ENCODE measurements around the gene MYOT. TPM values are rescaled to one million over a fixed set of nuclear protein-coding genes. Genes with fewer than 3 reads are reported as not detected.
A peak's percentile ranks its signal among the peaks of the same experiment; 100 is the strongest.
"Not testable (repeated sequence)": the region's sequence is repeated elsewhere in the genome, so short reads cannot be mapped to it uniquely, and the experiment has no call there.

Gene MYOT
- total RNA-seq, 2 experiments from 2014 or later = not detected

DNA sequence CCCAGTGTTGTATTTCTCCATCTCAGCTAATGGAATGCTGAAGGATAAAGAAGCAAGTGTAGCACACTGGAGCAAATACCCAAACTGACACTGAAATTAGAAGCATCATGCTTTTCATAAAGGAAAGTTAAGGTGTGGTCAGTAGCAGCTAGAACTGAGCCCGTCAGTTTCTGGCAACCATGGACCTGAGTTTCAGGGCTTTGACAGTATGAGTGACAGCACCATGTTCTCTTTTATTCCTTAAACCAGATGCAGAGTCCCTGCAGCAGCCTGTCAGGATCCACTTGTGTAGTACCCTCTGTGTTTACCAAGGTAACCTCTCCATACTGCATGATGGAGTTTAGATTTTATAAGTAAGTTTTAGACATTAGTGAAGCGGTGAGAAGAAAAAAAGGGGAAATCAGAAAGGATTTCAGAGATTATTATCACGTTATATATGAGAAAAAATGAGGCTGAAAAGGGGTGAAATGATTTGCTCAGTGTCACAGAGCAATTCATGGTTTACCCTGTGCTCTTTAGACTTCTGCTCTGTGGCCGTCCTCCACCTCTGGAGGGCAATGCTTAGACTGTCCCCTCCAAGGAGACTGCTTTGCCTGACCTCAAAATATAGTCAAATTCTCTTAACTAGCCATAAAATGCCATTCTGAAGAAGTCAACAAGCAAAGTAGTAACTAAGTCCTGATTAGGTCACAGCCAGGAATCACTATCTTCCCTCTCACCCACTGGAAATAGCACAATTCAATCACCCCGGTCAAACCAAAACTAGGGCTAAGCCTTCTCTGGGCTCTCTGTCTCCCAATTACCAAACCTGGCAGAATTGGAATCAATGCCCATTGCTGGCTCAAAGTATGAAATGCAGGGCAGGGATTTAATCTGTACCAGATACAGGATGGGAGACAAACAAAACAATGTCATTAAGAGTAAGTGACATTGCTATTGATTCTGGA, 10.5 kb upstream of the MYOT start:
- no peak overlapping the region for H3K4me3 Mint-ChIP-seq
- H3K4me1 Mint-ChIP-seq (ENCODE audit: low read depth) = peaks cover 24% of the 10 kb centered on the region
- H3K27ac Mint-ChIP-seq = peak overlapping the region; percentile 44
- no peaks in the 10 kb centered on the region for H3K27me3 Mint-ChIP-seq (ENCODE audit: low read depth)
- no peak for ATAC-seq
- no peaks in the 10 kb centered on the region for H3K36me3 Mint-ChIP-seq (ENCODE audit: low read depth)
- ChIA-PET CTCF (no interaction called here), POLR2A (no interaction called here)
- no peaks in the 10 kb centered on the region for H3K9me3 Mint-ChIP-seq (ENCODE audit: insufficient read depth)
- no peak for DNase-seq

GRCh38 chr5:137858223-137858916, 9.3 kb upstream of the MYOT start:
- ChIA-PET POLR2A (no interaction called here), CTCF (no interaction called here)
- H3K4me1 Mint-ChIP-seq (ENCODE audit: low read depth) = peaks cover 24% of the 10 kb centered on the region
- peak overlapping the region; percentile 75 for H3K27ac Mint-ChIP-seq
- H3K9me3 Mint-ChIP-seq (ENCODE audit: insufficient read depth) = no peaks in the 10 kb centered on the region
- DNase-seq = no peak
- no peaks in the 10 kb centered on the region for H3K36me3 Mint-ChIP-seq (ENCODE audit: low read depth)
- ATAC-seq = peak; percentile 57
- H3K27me3 Mint-ChIP-seq (ENCODE audit: low read depth) = no peaks in the 10 kb centered on the region
- peak overlapping the region; percentile 69 for H3K4me3 Mint-ChIP-seq

GRCh38 chr5:137858954-137859353, 8.7 kb upstream of the MYOT start:
- H3K4me3 Mint-ChIP-seq = no peak overlapping the region
- POLR2A ChIA-PET = no interaction called here

DNA sequence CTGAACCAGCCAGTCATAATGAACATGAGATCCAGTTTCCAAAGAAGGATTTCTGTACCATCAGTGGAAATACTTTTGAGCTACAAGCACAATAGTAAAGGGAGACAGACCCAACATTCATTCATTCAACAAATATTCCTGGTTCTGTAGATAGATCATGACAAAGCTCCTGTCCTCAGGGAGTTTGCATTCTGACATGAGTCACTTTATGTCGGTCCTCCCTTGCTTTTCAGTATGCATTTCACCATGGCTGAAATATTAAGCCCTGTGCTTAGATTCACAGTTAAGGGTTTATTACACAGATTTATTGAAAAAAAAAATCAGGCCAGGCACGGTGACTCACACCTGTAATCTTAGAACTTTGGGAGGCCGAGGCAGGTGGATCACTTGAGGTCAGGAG, 5.4 kb upstream of the MYOT start:
- Mint-ChIP-seq H3K4me3 (no peak overlapping the region), H3K27me3 (ENCODE audit: low read depth) (no peaks in the 10 kb centered on the region), H3K4me1 (ENCODE audit: low read depth) (peaks cover 19% of the 10 kb centered on the region), H3K9me3 (ENCODE audit: insufficient read depth) (no peaks in the 10 kb centered on the region), H3K36me3 (ENCODE audit: low read depth) (no peaks in the 10 kb centered on the region), H3K27ac (no peak overlapping the region)
- no peak for DNase-seq
- ChIA-PET CTCF (no interaction called here), POLR2A (no interaction called here)
- no peak for ATAC-seq

More at GRCh38 chr5:137858954-137859353, 8.7 kb upstream of the MYOT start:
- CTCF ChIA-PET = no interaction called here
- DNase-seq (no peak), ATAC-seq (no peak)
- Mint-ChIP-seq H3K27me3 (ENCODE audit: low read depth) (no peaks in the 10 kb centered on the region), H3K9me3 (ENCODE audit: insufficient read depth) (no peaks in the 10 kb centered on the region), H3K36me3 (ENCODE audit: low read depth) (no peaks in the 10 kb centered on the region), H3K27ac (no peak overlapping the region), H3K4me1 (ENCODE audit: low read depth) (peaks cover 24% of the 10 kb centered on the region)

- ATAC-seq; H3K27ac Mint-ChIP-seq; DNase-seq; H3K4me1 Mint-ChIP-seq (ENCODE audit: low read depth); CTCF ChIA-PET; H3K27me3 Mint-ChIP-seq (ENCODE audit: low read depth); H3K36me3 Mint-ChIP-seq (ENCODE audit: low read depth); H3K4me3 Mint-ChIP-seq; POLR2A ChIA-PET; H3K9me3 Mint-ChIP-seq (ENCODE audit: insufficient read depth): not testable (repeated sequence)
Measured at GRCh38 chr5:137863653-137864052, 4.0 kb upstream of the MYOT start.

GRCh38 chr5:137866541-137867388, 895 bp upstream of the MYOT start:
- no peak for DNase-seq
- Mint-ChIP-seq H3K27ac (no peak overlapping the region), H3K4me3 (no peak overlapping the region), H3K4me1 (ENCODE audit: low read depth) (peaks cover 6% of the 10 kb centered on the region), H3K27me3 (ENCODE audit: low read depth) (no peaks in the 10 kb centered on the region), H3K36me3 (ENCODE audit: low read depth) (no peaks in the 10 kb centered on the region), H3K9me3 (ENCODE audit: insufficient read depth) (no peaks in the 10 kb centered on the region)
- no peak for ATAC-seq
- CTCF ChIA-PET = interaction anchor here (1.1 to 1.5 kb wide), 3 partner anchors 23 to 38 kb away, joined by 3 to 4 read pairs (median 3); partner anchors contain the start of gene PKD2L2
- POLR2A ChIA-PET = no interaction called here

DNA sequence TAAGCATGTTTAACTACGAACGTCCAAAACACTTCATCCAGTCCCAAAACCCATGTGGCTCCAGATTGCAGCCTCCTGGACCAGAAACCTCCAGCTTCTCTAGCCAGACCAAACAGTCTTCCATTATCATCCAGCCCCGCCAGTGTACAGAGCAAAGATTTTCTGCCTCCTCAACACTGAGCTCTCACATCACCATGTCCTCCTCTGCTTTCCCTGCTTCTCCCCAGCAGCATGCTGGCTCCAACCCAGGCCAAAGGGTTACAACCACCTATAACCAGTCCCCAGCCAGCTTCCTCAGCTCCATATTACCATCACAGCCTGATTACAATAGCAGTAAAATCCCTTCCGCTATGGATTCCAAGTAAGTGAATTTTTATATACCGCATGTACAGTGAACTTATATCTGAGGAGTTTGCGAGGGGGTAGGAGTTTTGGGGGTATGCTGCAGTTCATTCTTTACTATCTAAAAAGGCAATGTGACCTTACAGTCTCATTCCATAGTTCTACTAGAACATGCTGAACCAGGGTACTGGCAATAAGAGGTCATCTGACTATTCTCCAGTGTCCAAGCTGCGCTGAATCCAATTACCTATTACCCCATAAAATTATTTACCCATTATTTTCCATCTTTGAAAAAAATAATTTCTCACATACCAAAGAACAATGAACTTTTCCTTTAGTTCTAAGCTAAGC, 3.1 kb downstream of the MYOT start:
- no peak for ATAC-seq
- DNase-seq = no peak
- Mint-ChIP-seq H3K27ac (no peak overlapping the region), H3K27me3 (ENCODE audit: low read depth) (peaks cover 3% of the 10 kb centered on the region), H3K4me1 (ENCODE audit: low read depth) (peaks cover 2% of the 10 kb centered on the region), H3K4me3 (no peak overlapping the region), H3K9me3 (ENCODE audit: insufficient read depth) (no peaks in the 10 kb centered on the region), H3K36me3 (ENCODE audit: low read depth) (no peaks in the 10 kb centered on the region)
- ChIA-PET POLR2A (no interaction called here), CTCF (interaction anchor here (1.2 kb wide), 1 partner anchor 92 kb away, joined by 5 read pairs; no protein-coding TSS in a partner anchor)

DNA sequence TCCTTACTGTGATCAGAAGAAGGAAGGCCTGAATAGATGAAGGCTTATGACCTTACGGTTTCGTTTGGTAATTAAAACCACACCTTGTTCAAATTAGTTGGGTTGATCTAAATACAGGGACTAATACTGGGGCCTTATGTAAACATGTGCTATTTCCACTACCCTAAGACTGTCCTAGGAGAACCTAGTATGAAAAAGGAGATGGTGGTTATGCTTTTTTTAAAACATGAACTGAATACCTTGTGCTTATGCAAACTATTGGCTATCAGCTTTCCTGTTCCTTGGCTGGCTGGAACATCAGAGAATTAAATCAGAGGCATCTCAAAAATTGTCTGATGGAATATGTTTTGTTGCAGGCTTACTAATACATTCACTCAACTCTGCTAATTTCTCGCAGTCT, 3.9 kb downstream of the MYOT start:
- Mint-ChIP-seq H3K4me1 (ENCODE audit: low read depth) (peaks cover 2% of the 10 kb centered on the region), H3K4me3 (no peak overlapping the region), H3K36me3 (ENCODE audit: low read depth) (no peaks in the 10 kb centered on the region), H3K27me3 (ENCODE audit: low read depth) (peaks cover 3% of the 10 kb centered on the region), H3K27ac (no peak overlapping the region), H3K9me3 (ENCODE audit: insufficient read depth) (no peaks in the 10 kb centered on the region)
- ChIA-PET POLR2A (no interaction called here), CTCF (interaction anchor here (0.6 to 1.2 kb wide), 2 partner anchors 92 to 198 kb away, joined by 3 to 5 read pairs; no protein-coding TSS in a partner anchor)
- ATAC-seq (no peak), DNase-seq (no peak)

GRCh38 chr5:137872466-137872865, 4.8 kb downstream of the MYOT start:
- no peaks in the 10 kb centered on the region for H3K9me3 Mint-ChIP-seq (ENCODE audit: insufficient read depth)
- POLR2A ChIA-PET = no interaction called here

DNA sequence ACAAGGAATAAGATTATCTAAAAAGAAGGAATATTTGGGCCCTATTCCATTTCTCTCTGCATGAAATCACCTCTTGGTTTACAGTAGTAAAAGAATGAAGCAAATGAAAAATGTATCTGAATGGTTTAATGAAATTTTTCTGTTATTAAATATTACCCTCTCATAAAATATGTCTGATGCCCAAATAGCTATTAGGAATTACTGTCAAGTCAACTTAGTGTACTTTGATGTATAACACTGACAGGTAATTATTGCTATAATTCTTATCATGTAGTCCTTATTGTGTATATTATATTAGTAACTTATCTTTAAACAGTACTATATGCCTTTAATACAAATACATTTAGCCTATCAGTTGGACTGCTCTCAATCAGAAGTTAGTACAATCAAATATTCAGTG, 8.4 kb downstream of the MYOT start:
- ChIA-PET POLR2A (interaction anchor here (1.1 kb wide), 1 partner anchor 13 kb away, joined by 3 read pairs; the partner anchor contains the start of gene PKD2L2), CTCF (interaction anchor here (1.5 to 1.7 kb wide), 2 partner anchors 13 to 97 kb away, joined by 5 to 8 read pairs; partner anchors contain the start of gene PKD2L2)
- H3K9me3 Mint-ChIP-seq (ENCODE audit: insufficient read depth) = no peaks in the 10 kb centered on the region
- no peaks in the 10 kb centered on the region for H3K4me1 Mint-ChIP-seq (ENCODE audit: low read depth)
- DNase-seq (no peak), ATAC-seq (no peak)
- no peak overlapping the region for H3K27ac Mint-ChIP-seq
- H3K27me3 Mint-ChIP-seq (ENCODE audit: low read depth) = peaks cover 3% of the 10 kb centered on the region
- no peak overlapping the region for H3K4me3 Mint-ChIP-seq
- no peaks in the 10 kb centered on the region for H3K36me3 Mint-ChIP-seq (ENCODE audit: low read depth)

More at GRCh38 chr5:137872466-137872865, 4.8 kb downstream of the MYOT start:
- ATAC-seq (no peak), DNase-seq (no peak)
- Mint-ChIP-seq H3K4me1 (ENCODE audit: low read depth) (peaks cover 2% of the 10 kb centered on the region), H3K36me3 (ENCODE audit: low read depth) (no peaks in the 10 kb centered on the region), H3K4me3 (no peak overlapping the region), H3K27me3 (ENCODE audit: low read depth) (peaks cover 3% of the 10 kb centered on the region), H3K27ac (no peak overlapping the region)
- CTCF ChIA-PET = no interaction called here

DNA sequence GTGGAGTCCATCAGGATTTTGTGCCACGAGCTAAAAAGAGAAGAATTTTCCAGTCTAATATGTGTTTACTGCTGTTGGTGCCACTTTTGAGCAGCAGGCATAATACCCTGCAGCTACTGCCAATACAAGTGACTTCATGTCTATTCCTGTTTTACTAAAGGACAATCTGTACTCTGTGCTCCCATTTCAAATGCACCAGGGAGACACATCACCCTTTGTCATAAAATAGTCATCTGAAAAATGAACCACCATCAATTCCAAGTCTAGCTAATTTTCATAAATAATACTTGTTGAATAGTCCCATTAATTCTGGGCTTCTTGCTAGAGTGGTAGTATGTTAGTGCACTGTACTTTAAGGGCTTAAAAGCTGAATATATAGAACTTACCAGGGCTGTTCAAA, 12.7 kb downstream of the MYOT start:
- ChIA-PET CTCF (interaction anchor here (1.2 kb wide), 2 partner anchors 9 to 10 kb away, joined by 5 read pairs; partner anchors contain the start of gene PKD2L2), POLR2A (interaction anchor here (0.7 to 1.2 kb wide), 2 partner anchors 9 to 27 kb away, joined by 3 to 4 read pairs; partner anchors contain the start of gene PKD2L2)
- no peak overlapping the region for H3K27ac Mint-ChIP-seq
- DNase-seq (no peak), ATAC-seq (no peak)
- H3K9me3 Mint-ChIP-seq (ENCODE audit: insufficient read depth) = no peaks in the 10 kb centered on the region
- no peaks in the 10 kb centered on the region for H3K36me3 Mint-ChIP-seq (ENCODE audit: low read depth)
- H3K4me1 Mint-ChIP-seq (ENCODE audit: low read depth) = no peaks in the 10 kb centered on the region
- no peaks in the 10 kb centered on the region for H3K27me3 Mint-ChIP-seq (ENCODE audit: low read depth)
- H3K4me3 Mint-ChIP-seq = no peak overlapping the region
